SK-N-SH (cell line): ENCODE results near the gene ZDHHC11B. TPM values are rescaled to one million over a fixed set of nuclear protein-coding genes. Genes with fewer than 3 reads are reported as not detected.
"Not testable (repeated sequence)": the region's sequence is repeated elsewhere in the genome, so short reads cannot be mapped to it uniquely, and the experiment has no call there.

Source experiments
- CTCF ChIA-PET: fragments of 300-600, 350-600 bp; formaldehyde crosslinking; extraction: SDS; loops from one replicate; lab custom pipeline; 2021; lab: Yijun Ruan, JAX
- POLR2A ChIA-PET: fragments of 350-600 bp; sonication (Branson Sonifier 250); formaldehyde crosslinking; extraction: SDS; loops from one replicate; lab custom pipeline; 2020; ENCODE audit warnings: antibody characterized with exemption, inconsistent platforms; lab: Yijun Ruan, JAX
- DNase-seq: peaks from one replicate; pipeline ENCODE4 v3.0.0; 2012
- H2AFZ ChIP-seq: fragments of 200-600 bp; sonication (generic); 2 replicates; pipeline ENCODE4 v1.8.1; 2016; ENCODE audit warnings: antibody characterized with exemption, mild to moderate bottlenecking, low read depth
- H3F3A ChIP-seq: fragments of 200-600 bp; sonication (generic); replicated peaks from 2 replicates; pipeline ENCODE3; 2016; ENCODE audit warnings: antibody characterized with exemption, mild to moderate bottlenecking; ENCODE audit not compliant: insufficient read depth
- H3K27ac ChIP-seq, 2 experiments: fragments of 200-500 bp in 1 of 2; fragments of 200-600 bp in 1 of 2; sonication (Bioruptor generic) in 1 of 2; sonication (generic), shearing (Covaris generic) in 1 of 2; 2 replicates each; pipeline versions ENCODE4 v1.5.1 to v1.6.1; 2014 to 2016; ENCODE audit warnings: low read depth in 2 of 2, inconsistent platforms in 1 of 2, low read length in 1 of 2, mild to moderate bottlenecking in 1 of 2, mixed read lengths in 1 of 2
- H3K27me3 ChIP-seq: fragments of 200-600 bp; sonication (generic), shearing (Covaris generic); 2 replicates; pipeline ENCODE4 v1.6.1; 2016; ENCODE audit warnings: mixed run types; ENCODE audit not compliant: insufficient read depth
- H3K36me3 ChIP-seq, 2 experiments: fragments of 200-500 bp in 1 of 2; fragments of 200-600 bp in 1 of 2; sonication (Bioruptor generic) in 1 of 2; sonication (generic) in 1 of 2; replicated peaks in 1 of 2; 2 replicates each; pipeline versions ENCODE3 to v1.5.1; 2014 to 2016; ENCODE audit warnings: low read length in 1 of 2, mild to moderate bottlenecking in 1 of 2; ENCODE audit not compliant: insufficient read depth in 2 of 2, control insufficient read depth in 1 of 2
- H3K4me1 ChIP-seq, 2 experiments: fragments of 200-500 bp in 1 of 2; fragments of 200-600 bp in 1 of 2; sonication (Bioruptor generic) in 1 of 2; sonication (generic), shearing (Covaris generic) in 1 of 2; 2 replicates each; pipeline versions ENCODE4 v1.5.1 to v1.6.1; 2014 to 2016; ENCODE audit warnings: low read depth in 1 of 2, low read length in 1 of 2, mixed run types in 1 of 2; ENCODE audit not compliant: insufficient read depth in 2 of 2, control insufficient read depth in 1 of 2
- H3K4me2 ChIP-seq: fragments of 200-600 bp; sonication (generic), shearing (Covaris generic); 2 replicates; pipeline ENCODE4 v1.6.1; 2017; ENCODE audit warnings: mixed run types
- H3K4me3 ChIP-seq, 2 experiments: fragments of 200-500 bp in 1 of 2; fragments of 200-600 bp in 1 of 2; sonication (Bioruptor generic) in 1 of 2; sonication (generic), shearing (Covaris generic) in 1 of 2; 2 replicates each; pipeline versions ENCODE4 v1.5.1 to v1.8.1; 2014 to 2016; ENCODE audit warnings: low read depth in 2 of 2, inconsistent platforms in 1 of 2, low read length in 1 of 2, mild to moderate bottlenecking in 1 of 2, mixed read lengths in 1 of 2, moderate library complexity in 1 of 2
- H3K79me2 ChIP-seq: fragments of 200-600 bp; sonication (generic); 2 replicates; pipeline ENCODE4 v1.8.1; 2017; ENCODE audit warnings: mild to moderate bottlenecking; ENCODE audit not compliant: insufficient read depth
- H3K9ac ChIP-seq: fragments of 200-600 bp; sonication (generic); 2 replicates; pipeline ENCODE4 v1.6.1; 2017; ENCODE audit warnings: mixed run types
- H3K9me2 ChIP-seq: fragments of 200-600 bp; sonication (generic); 2 replicates; pipeline ENCODE4 v1.6.1; 2017; ENCODE audit warnings: mixed run types
- H3K9me3 ChIP-seq: fragments of 200-600 bp; sonication (generic); 2 replicates; pipeline ENCODE4 v1.6.1; 2017; ENCODE audit warnings: mixed run types, mild to moderate bottlenecking, moderate library complexity
- H4K20me1 ChIP-seq: fragments of 200-600 bp; sonication (generic); 2 replicates; pipeline ENCODE4 v1.6.1; 2017; ENCODE audit warnings: mild to moderate bottlenecking, mixed run types; ENCODE audit not compliant: insufficient read depth
- ELF1 ChIP-seq: IDR thresholded peaks from 2 replicates; pipeline ENCODE4 v1.4.0; 2012
- FOXJ3 ChIP-seq: sonication (generic); formaldehyde crosslinking; IDR thresholded peaks from 2 replicates; pipeline ENCODE4 v1.5.1; 2020; ENCODE audit warnings: mild to moderate bottlenecking, missing genetic modification reagents
- MXI1 ChIP-seq: IDR thresholded peaks from 2 replicates; pipeline ENCODE4 v1.6.1; 2012; ENCODE audit warnings: mild to moderate bottlenecking, low read depth, low read length, improper control_type of control experiment
- NFIC ChIP-seq: IDR thresholded peaks from 2 replicates; pipeline ENCODE4 v1.4.0; 2012; ENCODE audit warnings: borderline replicate concordance
- PBX3 ChIP-seq: IDR thresholded peaks from 2 replicates; pipeline ENCODE4; 2012
- RAD21 ChIP-seq: IDR thresholded peaks from 2 replicates; pipeline ENCODE4 v1.6.1; 2012; ENCODE audit warnings: mild to moderate bottlenecking, low read length
- RCOR1 ChIP-seq: fragments of 150-350 bp; IDR thresholded peaks from 2 replicates; pipeline ENCODE4 v1.6.1; 2017; ENCODE audit warnings: antibody characterized with exemption, low read length
- SIN3A ChIP-seq: IDR thresholded peaks from 2 replicates; pipeline ENCODE4 v1.6.1; 2012; ENCODE audit warnings: low read depth, mild to moderate bottlenecking, low read length, moderate library complexity, borderline replicate concordance
- TCF12 ChIP-seq: IDR thresholded peaks from 2 replicates; pipeline ENCODE4 v1.4.0; 2012
- TEAD4 ChIP-seq: IDR thresholded peaks from 2 replicates; pipeline ENCODE4 v1.4.0; 2012; ENCODE audit warnings: mild to moderate bottlenecking, borderline replicate concordance; ENCODE audit not compliant: insufficient read depth
- USF1 ChIP-seq: IDR thresholded peaks from 2 replicates; pipeline ENCODE4 v1.4.0; 2012; ENCODE audit warnings: low read depth, borderline replicate concordance
- YY1 ChIP-seq: IDR thresholded peaks from 2 replicates; pipeline ENCODE4 v1.4.0; 2012; ENCODE audit warnings: low read depth, mild to moderate bottlenecking
- WGBS: methylation state at CpG from one replicate; pipeline ENCODE4 v1.1.6; 2017; ENCODE audit warnings: low lambda C conversion rate; 5-methylcytosine and 5-hydroxymethylcytosine counted together
- polyA plus RNA-seq, 3 experiments: library from polyadenylated mRNA; depleted of rRNA; stranded (reverse); fragments of >200 nt; gene quantifications; 2 replicates each; pipeline ENCODE4 v1.2.3, GENCODE V29; 2012

Gene ZDHHC11B
- polyA plus RNA-seq, 1 of the 3 experiments (the other 2 are of a cell fraction): not detected

GRCh38 chr5:680118-680795 is 104.3 kb downstream of the ZDHHC11B start:
- H3K4me3 ChIP-seq, H3K4me2 ChIP-seq, H3K27ac ChIP-seq, H3K36me3 ChIP-seq, CTCF ChIA-PET, H3F3A ChIP-seq, H3K27me3 ChIP-seq, POLR2A ChIA-PET, H3K4me1 ChIP-seq, H3K9me2 ChIP-seq, H3K9me3 ChIP-seq, H4K20me1 ChIP-seq, H2AFZ ChIP-seq, H3K9ac ChIP-seq, DNase-seq, H3K79me2 ChIP-seq: not testable (repeated sequence)
- WGBS: 60% methylated on average over 4 of the region's 32 CpGs

- H3K4me3 ChIP-seq, H2AFZ ChIP-seq, H3F3A ChIP-seq, H3K36me3 ChIP-seq, CTCF ChIA-PET, DNase-seq, H3K4me1 ChIP-seq, H3K4me2 ChIP-seq, POLR2A ChIA-PET, H3K79me2 ChIP-seq, H3K9ac ChIP-seq, H4K20me1 ChIP-seq, H3K27ac ChIP-seq, H3K9me3 ChIP-seq, H3K27me3 ChIP-seq, H3K9me2 ChIP-seq: not testable (repeated sequence)
- 70% methylated on average over 8 of the region's 17 CpGs for WGBS
Measured at GRCh38 chr5:679166-679895, 105.2 kb downstream of the ZDHHC11B start.

- not testable (repeated sequence) for H3K79me2 ChIP-seq
Measured at GRCh38 chr5:678521-678920, 106.0 kb downstream of the ZDHHC11B start.

GRCh38 chr5:677131-678101 is 107.1 kb downstream of the ZDHHC11B start:
- H3K9ac ChIP-seq: no peak overlapping the region
- no peaks in the 10 kb centered on the region for H3K36me3 ChIP-seq
- no peaks in the 10 kb centered on the region for H3K79me2 ChIP-seq
- no peaks in the 10 kb centered on the region for H3K9me3 ChIP-seq
- no peaks in the 10 kb centered on the region for H4K20me1 ChIP-seq
- H2AFZ ChIP-seq: no peak overlapping the region
- no peaks in the 10 kb centered on the region for H3F3A ChIP-seq
- no peak overlapping the region for H3K4me2 ChIP-seq
- 84% methylated on average over 24 of the region's 44 CpGs for WGBS
- H3K9me2 ChIP-seq: no peaks in the 10 kb centered on the region
- POLR2A ChIA-PET: no interaction called here
- H3K27ac ChIP-seq: no peak overlapping the region
- DNase-seq: no peak
- H3K27me3 ChIP-seq: no peaks in the 10 kb centered on the region
- peaks cover 4 to 11% of the 10 kb centered on the region in 2 experiments; a peak in 2 of 4 replicates for H3K4me1 ChIP-seq
- H3K4me3 ChIP-seq: no peak overlapping the region
- CTCF ChIA-PET: interaction anchor here (1.7 kb wide), 1 partner anchor 226 kb away, joined by 4 read pairs; no protein-coding TSS in a partner anchor
- TF ChIP-seq TEAD4 (no peak), FOXJ3 (no peak), YY1 (no peak), SIN3A (no peak), RCOR1 (no peak), MXI1 (no peak), ELF1 (no peak), RAD21 (no peak), TCF12 (no peak), PBX3 (no peak), USF1 (no peak), NFIC (no peak)

More at GRCh38 chr5:678521-678920, 106.0 kb downstream of the ZDHHC11B start:
- CTCF ChIA-PET, H3K9me3 ChIP-seq, H4K20me1 ChIP-seq, H3K9me2 ChIP-seq, POLR2A ChIA-PET, H3F3A ChIP-seq, DNase-seq, H3K4me3 ChIP-seq, H3K36me3 ChIP-seq, H3K9ac ChIP-seq, H2AFZ ChIP-seq, H3K27me3 ChIP-seq, H3K4me2 ChIP-seq, H3K27ac ChIP-seq, H3K4me1 ChIP-seq: not testable (repeated sequence)
- WGBS: 87% methylated on average over 5 of the region's 16 CpGs
